GM19452 (cell line): ENCODE data around the gene TSPYL1.
"Not testable (repeated sequence)": the region's sequence is repeated elsewhere in the genome, so short reads cannot be mapped to it uniquely, and the experiment has no call there.

Source experiments
- ATAC-seq: cut with Tn5 transposase; IDR thresholded peaks from one replicate; pipeline ENCODE4 v1.9.1; 2021; ENCODE audit not compliant: unreplicated experiment

The TSPYL1 gene

GRCh38 chr6:116298973-116299372 lies 19.2 kb upstream of the TSPYL1 start:
- ATAC-seq = peak; percentile 78

GRCh38 chr6:116298273-116298672 lies 18.5 kb upstream of the TSPYL1 start:
- no peak for ATAC-seq

- ATAC-seq = no peak
These were observed 12.8 kb upstream of the TSPYL1 start for GRCh38 chr6:116292553-116292952.

- no peak for ATAC-seq
These were observed 12.1 kb upstream of the TSPYL1 start for GRCh38 chr6:116291701-116292396.

- ATAC-seq = no peak
These were observed 11.1 kb upstream of the TSPYL1 start for GRCh38 chr6:116290799-116291198.

- no peak for ATAC-seq
These were observed 10.1 kb upstream of the TSPYL1 start for GRCh38 chr6:116289876-116290275.

GRCh38 chr6:116287689-116288282 lies 8.1 kb upstream of the TSPYL1 start:
- no peak for ATAC-seq

- no peak for ATAC-seq
These were observed 7.1 kb upstream of the TSPYL1 start for GRCh38 chr6:116286773-116287358.

- ATAC-seq = not testable (repeated sequence)
These were observed 5.3 kb upstream of the TSPYL1 start for GRCh38 chr6:116284984-116285383.

GRCh38 chr6:116283191-116283590 lies 3.5 kb upstream of the TSPYL1 start:
- ATAC-seq = no peak

- no peak for ATAC-seq
These were observed 3.0 kb upstream of the TSPYL1 start for GRCh38 chr6:116282698-116283097.

GRCh38 chr6:116280933-116281316 lies 1.2 kb upstream of the TSPYL1 start:
- ATAC-seq = no peak

- ATAC-seq = no peak
These were observed 617 bp upstream of the TSPYL1 start for GRCh38 chr6:116280161-116280932.

- peak; percentile 1 for ATAC-seq
These were observed 887 bp downstream of the TSPYL1 start for GRCh38 chr6:116278854-116279231.

GRCh38 chr6:116278481-116278829 lies 1.3 kb downstream of the TSPYL1 start:
- no peak for ATAC-seq

GRCh38 chr6:116277124-116277523 lies 2.6 kb downstream of the TSPYL1 start:
- no peak for ATAC-seq

- no peak for ATAC-seq
These were observed 8.5 kb downstream of the TSPYL1 start for GRCh38 chr6:116271149-116271708.

GRCh38 chr6:116268589-116269293 lies 11.0 kb downstream of the TSPYL1 start:
- peak; percentile 82 for ATAC-seq

GRCh38 chr6:116267836-116268588 lies 11.7 kb downstream of the TSPYL1 start:
- ATAC-seq = peak; percentile 20

GRCh38 chr6:116266803-116267202 lies 12.9 kb downstream of the TSPYL1 start:
- no peak for ATAC-seq
